WTC11 (cell line): ENCODE measurements around the gene TFAP2D.

ENCODE experiments used
- ATF3 ChIP-seq: sonication (generic); formaldehyde crosslinking; conservative IDR thresholded peaks from 2 replicates; pipeline ENCODE4 v1.8.1; 2022; ENCODE audit warnings: mild to moderate bottlenecking, missing genetic modification reagents
- ELF4 ChIP-seq: sonication (generic); formaldehyde crosslinking; IDR thresholded peaks from 2 replicates; pipeline ENCODE4 v1.8.1; 2022; ENCODE audit warnings: low read depth, mild to moderate bottlenecking, moderate library complexity, missing genetic modification reagents
- TCF7 ChIP-seq: sonication (generic); formaldehyde crosslinking; IDR thresholded peaks from 2 replicates; pipeline ENCODE4 v1.8.0; 2022; ENCODE audit warnings: mild to moderate bottlenecking, low read depth, missing genetic modification reagents, moderate library complexity
- ZBTB43 ChIP-seq: sonication (generic); formaldehyde crosslinking; IDR thresholded peaks from 2 replicates; pipeline ENCODE4 v1.8.1; 2023; ENCODE audit warnings: mild to moderate bottlenecking, missing genetic modification reagents

- TF ChIP-seq TCF7 (CRISPR knock-in tag) (no peak), ELF4 (CRISPR knock-in tag) (no peak), ATF3 (CRISPR knock-in tag) (no peak), ZBTB43 (CRISPR knock-in tag) (no peak)
These were observed 3.7 kb downstream of the TFAP2D start for GRCh38 chr6:50716899-50717509.
